ENCODE data around the gene WRAP53.

WRAP53 gene

GRCh38 chr17:7651097-7651664 lies 37.1 kb upstream of the WRAP53 start:
- TF ChIP-seq CTCF (IDR thresholded peaks at IDR 0.05; ENCODE audit: low read depth, low read length, missing control alignments): no peak
- DNase-seq (ENCODE audit: low read depth): no peak
- peak overlapping the region; percentile 29; the same call in 1 of the 2 replicates for H3K4me3 ChIP-seq (ENCODE audit: low read depth, low read length)

- no peak overlapping the region for H3K4me3 ChIP-seq (ENCODE audit: low read depth, low read length)
- no peak for DNase-seq (ENCODE audit: low read depth)
- TF ChIP-seq CTCF (IDR thresholded peaks at IDR 0.05; ENCODE audit: low read depth, low read length, missing control alignments): no peak
These were observed 36.5 kb upstream of the WRAP53 start for GRCh38 chr17:7651665-7652387.

GRCh38 chr17:7652388-7653356 lies 35.6 kb upstream of the WRAP53 start:
- no peak overlapping the region for H3K4me3 ChIP-seq (ENCODE audit: low read depth, low read length)
- TF ChIP-seq CTCF (IDR thresholded peaks at IDR 0.05; ENCODE audit: low read depth, low read length, missing control alignments): no peak
- DNase-seq (ENCODE audit: low read depth): no peak

GRCh38 chr17:7654832-7655540 lies 33.3 kb upstream of the WRAP53 start:
- TF ChIP-seq CTCF (IDR thresholded peaks at IDR 0.05; ENCODE audit: low read depth, low read length, missing control alignments): no peak
- no peak overlapping the region for H3K4me3 ChIP-seq (ENCODE audit: low read depth, low read length)
- no peak for DNase-seq (ENCODE audit: low read depth)

- no peak for TF ChIP-seq CTCF (IDR thresholded peaks at IDR 0.05; ENCODE audit: low read depth, low read length, missing control alignments)
- DNase-seq (ENCODE audit: low read depth): no peak
- no peak overlapping the region for H3K4me3 ChIP-seq (ENCODE audit: low read depth, low read length)
These were observed 32.8 kb upstream of the WRAP53 start for GRCh38 chr17:7655541-7655840.

- TF ChIP-seq CTCF (IDR thresholded peaks at IDR 0.05; ENCODE audit: low read depth, low read length, missing control alignments): no peak
- no peak overlapping the region for H3K4me3 ChIP-seq (ENCODE audit: low read depth, low read length)
- no peak for DNase-seq (ENCODE audit: low read depth)
These were observed 31.2 kb upstream of the WRAP53 start for GRCh38 chr17:7656958-7657609.
